Neural progenitor cell (in vitro differentiated cells): ENCODE measurements around the gene CFAP299.

ENCODE experiments used
- CTCF ChIP-seq: fragments of 200-600 bp; sonication (generic); IDR thresholded peaks from 2 replicates; pipeline ENCODE4 v1.5.1; 2017; ENCODE audit warnings: antibody characterized with exemption, mild to moderate bottlenecking
- EZH2 ChIP-seq: fragments of 200-600 bp; sonication (generic); IDR thresholded peaks from 2 replicates; pipeline ENCODE4 v1.6.1; 2017; ENCODE audit warnings: antibody characterized with exemption, mild to moderate bottlenecking, moderate library complexity

GRCh38 chr4:80454556-80454955 lies 119.0 kb downstream of the CFAP299 start:
- TF ChIP-seq CTCF (no peak), EZH2 (no peak)
